Activated CD8-positive, alpha-beta memory T cell treated with anti-CD3 and anti-CD28 coated beads for 1 hour (primary cell): ENCODE measurements around the gene RIBC2.

Experiments used
- DNase-seq, 2 donors: peaks; one replicate each; pipeline ENCODE4 v3.0.0-alpha.2; 2020; ENCODE audit warnings: low read depth in 1 of 2; ENCODE audit errors: extremely low read depth in 1 of 2

Gene RIBC2

GRCh38 chr22:45469281-45470073 is 56.0 kb downstream of the RIBC2 start:
- DNase-seq, result no peak

DNA sequence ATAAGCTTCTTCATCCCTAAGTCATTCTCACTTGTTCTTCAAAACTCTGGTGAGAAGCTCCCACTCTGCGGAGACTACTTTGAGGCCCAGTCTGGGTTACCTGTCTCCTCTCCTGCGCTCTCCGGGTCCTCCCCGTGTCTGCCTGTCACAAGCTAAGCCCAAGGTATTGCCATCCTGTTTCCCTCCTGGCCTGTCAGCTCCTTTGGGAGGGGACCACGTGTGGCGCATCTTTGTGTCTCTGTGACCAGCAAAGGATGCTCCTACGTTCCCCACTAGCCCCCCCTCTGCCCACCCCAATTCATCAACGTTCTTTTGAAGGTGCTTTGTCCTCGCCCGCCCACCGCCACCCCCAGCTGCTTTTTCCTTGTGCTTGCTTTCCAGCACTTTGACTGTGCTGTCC is 57.4 kb downstream of the RIBC2 start:
- DNase-seq, result no peak

GRCh38 chr22:45472426-45472825 is 58.9 kb downstream of the RIBC2 start:
- no peak for DNase-seq

DNA sequence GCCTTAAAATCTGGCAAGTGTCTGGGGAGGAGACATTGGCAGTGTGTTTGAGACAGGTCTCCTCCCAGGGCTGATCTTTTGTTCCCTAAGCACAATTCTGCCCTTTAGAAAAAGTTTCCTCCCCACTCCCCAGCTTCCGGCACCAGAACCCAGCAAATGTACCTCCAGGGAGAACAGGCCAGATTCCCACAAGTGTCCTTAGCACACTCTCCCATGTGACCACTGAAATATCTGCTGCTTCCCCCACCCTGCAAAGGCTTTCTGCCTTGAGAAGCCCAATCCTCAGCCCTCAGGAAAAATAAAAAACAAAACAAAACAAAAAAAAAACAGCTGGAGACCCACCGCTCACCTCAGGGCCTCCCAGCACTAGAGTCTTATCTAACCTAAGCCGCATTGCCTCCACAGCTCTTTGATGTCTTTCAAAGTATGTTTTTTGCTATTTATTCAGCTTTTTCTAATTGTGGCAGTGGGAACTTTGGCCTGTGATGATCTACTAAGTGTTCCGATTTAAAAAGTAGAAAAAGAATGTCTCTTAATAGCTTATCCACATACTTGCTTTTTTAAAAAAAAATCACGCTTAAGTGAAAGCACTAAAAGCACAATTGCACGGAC is 60.2 kb downstream of the RIBC2 start:
- no peak for DNase-seq

GRCh38 chr22:45475063-45475747 is 61.7 kb downstream of the RIBC2 start:
- DNase-seq, result no peak

DNA sequence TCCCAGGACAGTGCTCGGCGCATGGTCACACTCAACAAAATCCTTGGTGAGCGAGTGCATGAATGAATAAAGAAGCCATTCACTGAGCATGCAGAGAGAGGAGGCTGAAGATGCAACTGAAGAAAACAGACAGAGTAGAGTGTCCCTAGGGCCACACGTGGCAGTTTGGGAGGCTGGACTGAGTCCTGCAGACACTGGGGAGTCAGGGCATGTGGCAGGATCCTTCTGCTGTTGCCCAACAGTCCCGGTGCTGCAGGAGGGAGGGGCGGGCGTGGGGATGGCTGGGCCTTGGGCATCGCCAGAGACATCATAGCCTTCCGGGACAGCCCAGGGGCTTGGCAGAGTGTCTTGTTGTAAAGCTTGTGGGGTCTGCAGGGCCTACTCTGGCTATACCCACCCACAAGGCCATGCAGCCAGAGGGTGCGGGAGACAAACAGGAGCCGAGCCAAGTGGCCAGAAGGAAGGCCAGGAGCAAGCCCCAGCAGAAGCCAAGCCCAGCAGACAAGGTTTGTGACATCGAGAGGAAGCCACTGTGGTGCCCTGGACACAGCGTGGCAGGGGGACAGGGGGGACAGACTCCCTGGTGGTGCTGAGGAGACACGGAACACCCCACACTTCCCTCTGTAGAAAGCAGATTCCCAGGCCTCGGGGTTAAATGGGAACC is 62.5 kb downstream of the RIBC2 start:
- DNase-seq, result no peak

- no peak for DNase-seq
Measured at GRCh38 chr22:45476814-45477213, 63.3 kb downstream of the RIBC2 start.

DNA sequence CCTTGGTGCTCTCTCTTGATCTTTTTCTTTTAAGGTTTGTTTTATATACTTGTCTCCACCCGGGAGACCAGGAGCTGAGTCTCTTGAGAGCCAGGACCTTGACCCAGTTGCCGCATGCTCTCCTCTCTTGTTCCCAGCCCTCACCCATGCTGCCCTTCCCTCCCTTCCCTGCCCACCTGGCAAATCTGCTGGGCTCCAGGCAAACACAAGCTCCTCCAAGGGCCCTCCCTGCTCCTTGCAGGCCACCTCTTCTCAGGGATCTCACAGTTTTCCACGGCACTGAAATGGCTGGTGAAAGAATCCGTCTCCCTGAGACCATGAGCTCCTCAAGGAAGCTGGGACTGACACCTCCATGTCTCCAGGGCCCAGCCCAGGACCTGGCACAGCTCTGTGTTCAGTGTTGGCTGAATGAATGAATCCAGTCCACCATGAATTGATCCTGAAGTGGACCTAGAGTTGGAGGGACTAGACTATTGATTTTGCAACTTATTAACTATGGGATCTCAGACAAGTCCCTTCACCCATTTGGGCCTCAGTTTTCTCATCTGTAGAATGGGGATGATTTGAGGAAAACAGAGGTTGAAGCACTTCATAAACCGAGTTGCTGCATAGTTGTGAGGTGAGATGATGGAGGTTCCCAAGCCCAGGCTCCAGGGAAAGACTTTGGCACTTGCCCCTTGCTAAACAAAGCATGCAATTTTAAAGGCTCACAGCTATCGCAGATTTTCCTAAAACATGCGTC is 64.0 kb downstream of the RIBC2 start:
- DNase-seq, result no peak

DNA sequence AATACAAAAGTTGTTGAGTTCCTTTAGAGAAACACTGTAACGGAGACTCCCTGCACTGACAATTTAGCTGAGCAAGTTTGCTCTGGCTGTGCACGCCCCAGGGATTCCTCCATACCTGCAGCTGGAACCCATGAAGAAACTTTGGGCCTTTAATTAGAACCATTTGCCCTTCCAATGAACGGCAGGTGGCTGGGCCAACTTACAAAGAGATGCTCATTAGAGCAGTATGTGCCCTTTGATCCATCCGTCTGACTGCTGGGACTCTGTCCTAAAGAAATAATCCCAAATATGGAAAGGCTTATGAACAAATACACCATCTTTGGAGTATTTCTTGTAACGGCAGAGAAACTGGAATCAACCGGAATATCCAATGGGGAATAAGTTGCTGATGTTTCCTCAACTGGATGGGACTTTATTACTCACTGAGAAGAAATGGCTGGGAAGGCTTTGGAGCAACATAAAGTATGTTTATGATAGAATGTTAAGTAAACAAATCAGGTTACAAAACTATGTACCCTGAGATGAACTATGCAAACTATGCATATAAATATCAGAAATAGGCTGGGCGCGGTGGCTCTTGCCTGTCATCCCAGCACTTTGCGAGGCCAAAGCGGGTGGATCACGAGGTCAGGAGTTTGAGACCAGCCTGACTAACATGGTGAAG is 64.7 kb downstream of the RIBC2 start:
- no peak for DNase-seq

GRCh38 chr22:45480717-45481116 is 67.2 kb downstream of the RIBC2 start:
- DNase-seq, result no peak

GRCh38 chr22:45481661-45482060 is 68.2 kb downstream of the RIBC2 start:
- DNase-seq, result no peak
